GM23248 (cell line): Measurements from ENCODE around the gene CDK2. TPM values are rescaled to one million over a fixed set of nuclear protein-coding genes. Genes with fewer than 3 reads are reported as not detected.

Experiments used
- DNase-seq: peaks from one replicate; pipeline ENCODE4 v3.0.0-alpha.2; 2015
- H2AFZ ChIP-seq: fragments of 200-600 bp; sonication (generic); 2 replicates; pipeline ENCODE4 v1.6.1; 2016; ENCODE audit warnings: antibody characterized with exemption
- H3F3A ChIP-seq: fragments of 200-600 bp; sonication (generic); 2 replicates; pipeline ENCODE4 v1.6.1; 2016; ENCODE audit warnings: mild to moderate bottlenecking, antibody characterized with exemption, mixed run types; ENCODE audit not compliant: insufficient read depth
- H3K27ac ChIP-seq: fragments of 200-600 bp; sonication (generic); 2 replicates; pipeline ENCODE4 v1.5.1; 2016; ENCODE audit warnings: mild to moderate bottlenecking
- H3K27me3 ChIP-seq: fragments of 200-600 bp; sonication (generic); replicated peaks from 2 replicates; pipeline ENCODE4 v1.6.1; 2016; ENCODE audit warnings: mild to moderate bottlenecking; ENCODE audit not compliant: insufficient read depth
- H3K36me3 ChIP-seq: fragments of 200-600 bp; sonication (generic); 2 replicates; pipeline ENCODE4 v1.6.1; 2016; ENCODE audit warnings: low read depth, mild to moderate bottlenecking
- H3K4me1 ChIP-seq: fragments of 200-600 bp; sonication (generic); 2 replicates; pipeline ENCODE4 v1.6.1; 2016; ENCODE audit warnings: mild to moderate bottlenecking; ENCODE audit not compliant: insufficient read depth
- H3K4me2 ChIP-seq: fragments of 200-600 bp; sonication (generic); one replicate; pipeline ENCODE4 v1.6.1; 2016; ENCODE audit warnings: mild to moderate bottlenecking; ENCODE audit not compliant: unreplicated experiment
- H3K4me3 ChIP-seq: fragments of 200-600 bp; sonication (generic); 2 replicates; pipeline ENCODE4 v1.5.1; 2016; ENCODE audit warnings: mild to moderate bottlenecking
- H3K79me2 ChIP-seq: fragments of 200-600 bp; sonication (generic); 2 replicates; pipeline ENCODE4 v1.6.1; 2016; ENCODE audit warnings: mild to moderate bottlenecking; ENCODE audit not compliant: insufficient read depth
- H3K9ac ChIP-seq: fragments of 200-600 bp; sonication (generic); 2 replicates; pipeline ENCODE4 v1.6.1; 2016; ENCODE audit warnings: mild to moderate bottlenecking
- H3K9me2 ChIP-seq: fragments of 200-600 bp; sonication (generic); 2 replicates; pipeline ENCODE4 v1.6.1; 2016; ENCODE audit warnings: mixed run types, mild to moderate bottlenecking, moderate library complexity; ENCODE audit not compliant: insufficient read depth
- H3K9me3 ChIP-seq: fragments of 200-600 bp; sonication (generic); one replicate; pipeline ENCODE4 v1.6.1; 2017; ENCODE audit warnings: low read depth
- H4K20me1 ChIP-seq: fragments of 200-600 bp; sonication (generic); 2 replicates; pipeline ENCODE4 v1.6.0; 2016; ENCODE audit not compliant: insufficient read depth
- EZH2 ChIP-seq: fragments of 200-600 bp; sonication (generic); IDR thresholded peaks from 2 replicates; pipeline ENCODE4 v1.6.1; 2018; ENCODE audit warnings: antibody characterized with exemption, mild to moderate bottlenecking; ENCODE audit not compliant: insufficient read depth, poor library complexity, severe bottlenecking
- EZH2phosphoT487 ChIP-seq: fragments of 200-600 bp; sonication (generic); IDR thresholded peaks from 2 replicates; pipeline ENCODE4 v1.6.1; 2018; ENCODE audit warnings: antibody characterized with exemption, moderate library complexity, mild to moderate bottlenecking, low read depth; ENCODE audit not compliant: insufficient read depth
- WGBS, 2 experiments: methylation state at CpG; one replicate each; pipeline ENCODE4 v1.1.6; 2015 to 2017; ENCODE audit warnings: low lambda C conversion rate in 2 of 2, low coverage in 1 of 2; ENCODE audit errors: missing lambda C conversion rate in 2 of 2; 5-methylcytosine and 5-hydroxymethylcytosine counted together
- in situ Hi-C: fragments of 300-500 bp; cut with MboI; formaldehyde crosslinking; loops from 2 replicates; pipeline ENCODE4 v1.15.0; 2020
- polyA plus RNA-seq: library from polyadenylated mRNA; unstranded; fragments of >200 nt; fragmentation: Nextera tagmentation; extraction: Ambion mirVana; gene quantifications from 2 replicates; pipeline ENCODE4 v1.2.1, GENCODE V29; 2016
- total RNA-seq: library from RNA; depleted of rRNA; stranded (reverse); fragments of >200 nt; shearing (Covaris generic); gene quantifications from 2 replicates; pipeline ENCODE4 v1.2.3, GENCODE V29; 2014

Gene CDK2
- total and polyA plus RNA-seq, 2 experiments from 2014 or later: 16.6 to 20.8 TPM

DNA sequence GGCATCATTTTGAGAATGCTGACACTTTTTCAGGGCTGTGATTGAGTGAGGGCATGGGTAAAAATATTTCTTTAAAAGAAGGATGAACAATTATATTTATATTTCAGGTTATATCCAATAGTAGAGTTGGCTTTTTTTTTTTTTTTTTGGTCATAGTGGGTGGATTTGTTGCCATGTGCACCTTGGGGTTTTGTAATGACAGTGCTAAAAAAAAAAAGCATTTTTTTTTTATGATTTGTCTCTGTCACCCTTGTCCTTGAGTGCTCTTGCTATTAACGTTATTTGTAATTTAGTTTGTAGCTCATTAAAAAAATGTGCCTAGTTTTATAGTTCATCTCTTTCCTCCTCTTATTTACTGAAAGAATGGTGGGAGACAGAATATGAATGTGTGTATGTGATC, 5.8 kb downstream of the CDK2 start:
- Histone ChIP-seq H3F3A (peaks cover 27% of the 10 kb centered on the region), H3K9ac (peak overlapping the region; percentile 94), H3K36me3 (0 out of 2 replicates have a peak, but pooled peaks cover 3% of the 10 kb centered on the region), H3K27me3 (no peaks in the 10 kb centered on the region), H3K79me2 (peaks cover 53% of the 10 kb centered on the region), H3K4me1 (peaks cover 17% of the 10 kb centered on the region), H2AFZ (peak overlapping the region; percentile 81), H3K27ac (peak overlapping the region; percentile 96), H4K20me1 (no peaks in the 10 kb centered on the region), H3K9me3 (no peaks in the 10 kb centered on the region), H3K4me3 (peak overlapping the region; percentile 87), H3K9me2 (no peaks in the 10 kb centered on the region), H3K4me2 (peak overlapping the region; percentile 97)
- peak; percentile 19 for DNase-seq
- 0 to 7% methylated on average over 1 of the region's 1 CpG for WGBS, 2 experiments
- no peak for TF ChIP-seq EZH2phosphoT487
- no peak for TF ChIP-seq EZH2
- in situ Hi-C loops: no loop called here

DNA sequence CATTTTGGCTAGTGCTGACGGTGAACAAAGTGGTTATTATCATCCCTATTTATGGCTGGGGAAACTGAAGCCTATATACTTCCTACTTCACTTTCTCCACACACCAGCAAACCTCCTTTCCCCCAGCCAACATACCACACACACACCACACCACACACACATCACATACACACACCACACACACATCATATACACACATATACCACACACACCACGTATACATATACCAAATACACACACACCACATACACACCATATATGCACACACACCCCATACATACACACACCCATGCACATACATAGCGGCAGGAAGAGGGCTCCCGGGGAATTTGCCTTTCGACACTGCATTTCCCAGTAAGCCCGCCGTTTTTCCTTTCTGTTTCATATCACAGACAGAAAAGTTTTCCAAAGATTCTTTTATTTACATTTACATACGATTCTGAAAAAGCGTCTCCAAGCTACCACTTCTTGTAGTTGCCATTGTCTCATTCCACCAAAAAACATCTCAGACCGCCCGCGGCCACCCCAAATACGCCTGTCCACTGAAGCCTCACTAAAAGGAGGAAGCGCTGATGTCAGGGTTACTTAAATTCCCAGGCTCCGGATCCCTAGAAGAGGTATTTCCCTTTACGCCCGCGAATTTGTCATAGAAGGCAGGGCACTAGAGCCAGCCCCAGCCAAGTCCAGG, 6.4 kb downstream of the CDK2 start:
- Histone ChIP-seq H2AFZ (peak overlapping the region; percentile 81), H3K9ac (peak overlapping the region; percentile 94), H3K4me2 (peak overlapping the region; percentile 97), H4K20me1 (no peaks in the 10 kb centered on the region), H3K36me3 (0 out of 2 replicates have a peak, but pooled peaks cover 3% of the 10 kb centered on the region), H3F3A (peaks cover 27% of the 10 kb centered on the region), H3K27me3 (no peaks in the 10 kb centered on the region), H3K4me1 (peaks cover 17% of the 10 kb centered on the region), H3K9me2 (no peaks in the 10 kb centered on the region), H3K4me3 (peak overlapping the region; percentile 87), H3K79me2 (peaks cover 53% of the 10 kb centered on the region), H3K9me3 (no peaks in the 10 kb centered on the region), H3K27ac (peak overlapping the region; percentile 96)
- no peak for DNase-seq
- in situ Hi-C loops: no loop called here
- 1 to 2% methylated on average over 18 of the region's 18 CpGs for WGBS, 2 experiments
- TF ChIP-seq EZH2phosphoT487: no peak
- TF ChIP-seq EZH2: no peak

DNA sequence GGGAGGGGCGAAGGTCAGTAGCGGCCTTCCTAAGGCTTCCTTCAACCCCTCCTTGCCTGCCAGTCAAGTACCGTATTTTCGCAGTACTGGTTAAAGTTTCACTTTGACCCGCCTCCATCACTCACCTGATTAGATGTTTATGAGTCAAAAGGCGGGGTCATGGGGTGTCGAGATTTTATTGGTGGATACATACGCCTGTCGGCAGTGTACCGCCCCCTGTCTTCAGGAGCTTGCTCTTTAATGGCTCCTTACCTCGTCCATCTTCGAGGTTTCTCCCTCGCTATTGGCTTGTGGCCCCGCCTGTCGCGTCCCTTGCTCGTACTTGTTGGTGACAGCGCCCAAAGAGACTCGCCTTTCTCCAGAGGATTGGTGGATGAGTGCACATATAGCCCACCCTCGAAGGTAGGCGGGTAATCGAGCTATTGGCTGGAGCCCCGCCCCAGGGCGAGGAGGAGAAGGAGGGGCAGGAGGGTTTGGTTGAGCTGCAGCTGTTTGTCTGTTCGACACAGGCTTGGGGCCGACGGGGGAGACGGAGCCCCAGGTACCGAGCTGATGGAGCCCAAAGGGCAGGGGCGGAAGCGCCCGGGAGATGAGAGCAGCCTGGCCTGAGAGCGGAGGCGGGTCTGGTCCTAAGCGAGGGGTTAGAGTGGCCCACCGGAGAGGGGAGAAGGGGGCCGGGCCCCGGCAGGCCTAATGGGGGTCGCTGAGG, 7.1 kb downstream of the CDK2 start, which contains the start of gene RAB5B:
Gene RAB5B (plus strand): TSS at position 480 of the 709 bp plus-strand sequence. CDS start 12,883 bp downstream, outside the sequence.
- Histone ChIP-seq H3F3A (peaks cover 27% of the 10 kb centered on the region), H3K36me3 (0 out of 2 replicates have a peak, but pooled peaks cover 3% of the 10 kb centered on the region), H3K9me2 (no peaks in the 10 kb centered on the region), H3K9me3 (no peaks in the 10 kb centered on the region), H3K4me1 (peaks cover 17% of the 10 kb centered on the region), H2AFZ (peak within 1 kb of the TSS; percentile 89), H3K27me3 (no peaks in the 10 kb centered on the region), H3K27ac (peak within 1 kb of the TSS; percentile 96), H3K4me2 (peak within 1 kb of the TSS; percentile 99), H3K79me2 (peaks cover 53% of the 10 kb centered on the region), H4K20me1 (no peaks in the 10 kb centered on the region), H3K9ac (peak within 1 kb of the TSS; percentile 99), H3K4me3 (peak within 1 kb of the TSS; percentile 97)
- WGBS, 2 experiments: 0 to 2% methylated on average over 39 of the region's 39 CpGs
- peak; percentile 100 for DNase-seq
- in situ Hi-C loops: no loop called here
- TF ChIP-seq EZH2phosphoT487 (no peak), EZH2 (no peak)

DNA sequence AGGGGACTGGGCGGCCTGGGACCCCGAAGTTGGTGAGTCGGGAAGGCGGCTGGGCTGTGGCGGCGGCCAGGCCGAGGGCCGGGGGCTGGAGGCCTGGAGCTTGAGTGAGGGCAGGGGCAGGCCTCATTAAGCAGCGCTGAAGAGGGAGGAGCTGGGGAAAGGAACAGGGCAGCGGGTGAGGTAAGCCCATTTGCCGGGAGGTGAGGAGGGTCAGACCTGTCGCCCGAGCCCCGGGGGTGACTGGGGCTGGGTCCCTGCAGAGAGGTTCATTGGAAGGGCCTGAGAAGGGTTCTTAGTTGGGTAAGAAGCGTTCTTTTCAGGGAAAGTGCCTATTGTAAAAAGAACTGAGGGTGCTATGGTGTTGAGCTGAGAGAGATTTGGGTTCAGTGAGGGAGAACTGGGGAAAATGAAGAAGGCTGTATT, 7.7 kb downstream of the CDK2 start:
- TF ChIP-seq EZH2: no peak
- no peak for TF ChIP-seq EZH2phosphoT487
- Histone ChIP-seq H3K79me2 (peaks cover 55% of the 10 kb centered on the region), H3K4me1 (peaks cover 17% of the 10 kb centered on the region), H3K9me2 (no peaks in the 10 kb centered on the region), H3K36me3 (0 out of 2 replicates have a peak, but pooled peaks cover 3% of the 10 kb centered on the region), H2AFZ (peak overlapping the region; percentile 89), H3K27ac (peak overlapping the region; percentile 84), H3K9me3 (no peaks in the 10 kb centered on the region), H3K27me3 (no peaks in the 10 kb centered on the region), H3K9ac (peak overlapping the region; percentile 99), H3K4me3 (peak overlapping the region; percentile 97), H3F3A (peaks cover 27% of the 10 kb centered on the region), H3K4me2 (peak overlapping the region; percentile 99), H4K20me1 (no peaks in the 10 kb centered on the region)
- in situ Hi-C loops: no loop called here
- WGBS, 2 experiments: 0 to 1% methylated on average over 10 to 15 of the region's 15 CpGs
- peak; percentile 73 for DNase-seq
